DND-41 (cell line): ENCODE results near the gene GAB4.

Experiments used
- ATAC-seq: fragments of 200-7000 bp; cut with Tn5 transposase; 3 replicates; pipeline ENCODE4 v1.9.1; 2021; ENCODE audit warnings: low read depth; ENCODE audit not compliant: insufficient read depth
- DNase-seq: peaks from one replicate; pipeline ENCODE4 v3.0.0-alpha.2; 2020
- H2AFZ ChIP-seq: 2 replicates; pipeline ENCODE4 v1.6.0; 2012; ENCODE audit warnings: low read depth, low read length
- H3K27ac ChIP-seq: 2 replicates; pipeline ENCODE4 v1.5.1; 2012; ENCODE audit warnings: low read length, inconsistent platforms
- H3K27me3 ChIP-seq: fragments of 200-600 bp; sonication (generic); 2 replicates; pipeline ENCODE4 v1.6.0; 2012; ENCODE audit warnings: low read length, mild to moderate bottlenecking, inconsistent platforms; ENCODE audit not compliant: insufficient read depth, poor library complexity
- H3K36me3 ChIP-seq: 2 replicates; pipeline ENCODE4 v1.5.1; 2012; ENCODE audit warnings: low read length, inconsistent platforms; ENCODE audit not compliant: insufficient read depth
- H3K4me1 ChIP-seq: 2 replicates; pipeline ENCODE4 v1.5.1; 2012; ENCODE audit warnings: mild to moderate bottlenecking, low read length; ENCODE audit not compliant: insufficient read depth
- H3K4me2 ChIP-seq: 2 replicates; pipeline ENCODE4 v1.6.0; 2012; ENCODE audit warnings: mild to moderate bottlenecking, moderate library complexity, low read length, inconsistent platforms; ENCODE audit not compliant: insufficient read depth
- H3K4me3 ChIP-seq, 2 experiments: fragments of 200-600 bp in 1 of 2; shearing (Covaris generic) in 1 of 2; 2 replicates each; pipeline ENCODE4 v1.5.1; 2012 to 2016; ENCODE audit warnings: inconsistent platforms in 2 of 2, low read length in 2 of 2, mild to moderate bottlenecking in 2 of 2, low read depth in 1 of 2, moderate library complexity in 1 of 2
- H3K79me2 ChIP-seq: 2 replicates; pipeline ENCODE4 v1.6.0; 2012; ENCODE audit warnings: low read length, inconsistent platforms; ENCODE audit not compliant: insufficient read depth
- H3K9ac ChIP-seq: 2 replicates; pipeline ENCODE4 v1.6.0; 2012; ENCODE audit warnings: low read depth, mild to moderate bottlenecking, inconsistent platforms, low read length, moderate library complexity
- H3K9me3 ChIP-seq: 2 replicates; pipeline ENCODE4 v1.5.1; 2012; ENCODE audit warnings: low read length, moderate library complexity, mild to moderate bottlenecking, inconsistent platforms; ENCODE audit not compliant: insufficient read depth, severe bottlenecking
- H4K20me1 ChIP-seq: 2 replicates; pipeline ENCODE4 v1.6.0; 2012; ENCODE audit warnings: low read length; ENCODE audit not compliant: insufficient read depth
- EZH2 ChIP-seq: IDR thresholded peaks from 3 replicates; pipeline ENCODE4 v1.6.1; 2012; ENCODE audit warnings: borderline replicate concordance, low read depth, mild to moderate bottlenecking, moderate library complexity, low read length, inconsistent platforms; ENCODE audit not compliant: severe bottlenecking
- TF ChIP-seq, protein P1 (sequence below): IDR thresholded peaks from 2 replicates; pipeline ENCODE4 v1.5.1; 2012; ENCODE audit warnings: borderline replicate concordance, low read length, moderate library complexity, mild to moderate bottlenecking; ENCODE audit not compliant: poor library complexity, severe bottlenecking; ENCODE audit errors: extremely low read depth

The GAB4 gene

DNA sequence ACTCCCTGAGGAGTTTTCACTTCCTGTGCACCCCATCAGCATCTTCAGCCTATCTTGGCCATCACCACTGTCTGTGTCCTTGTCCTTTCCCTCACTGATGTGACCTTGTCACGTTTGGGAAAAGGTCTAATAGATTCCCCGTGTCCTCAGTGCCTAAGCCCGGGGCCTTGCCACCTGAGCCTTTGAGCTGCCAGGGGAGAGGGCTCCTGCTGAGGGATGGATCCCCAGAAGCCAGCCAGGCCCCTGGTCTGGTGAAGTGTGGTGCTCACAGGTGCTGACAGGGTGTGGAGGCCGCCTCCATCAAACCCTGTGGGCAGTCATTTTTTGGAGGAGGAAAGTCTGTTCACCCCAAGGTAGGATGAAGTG, 47.2 kb downstream of the GAB4 start:
- no peaks in the 10 kb centered on the region for H3K79me2 ChIP-seq
- DNase-seq (no peak), ATAC-seq (no peak)
- no peak overlapping the region for H3K4me2 ChIP-seq
- no peaks in the 10 kb centered on the region for H3K36me3 ChIP-seq
- no peaks in the 10 kb centered on the region for H3K9me3 ChIP-seq
- no peaks in the 10 kb centered on the region for H3K27me3 ChIP-seq
- H3K27ac ChIP-seq, result no peak overlapping the region
- no peak overlapping the region for H3K9ac ChIP-seq
- no peak overlapping the region for H3K4me3 ChIP-seq
- no peak overlapping the region for H2AFZ ChIP-seq
- TF ChIP-seq EZH2, result no peak
- TF ChIP-seq, protein P1, sequence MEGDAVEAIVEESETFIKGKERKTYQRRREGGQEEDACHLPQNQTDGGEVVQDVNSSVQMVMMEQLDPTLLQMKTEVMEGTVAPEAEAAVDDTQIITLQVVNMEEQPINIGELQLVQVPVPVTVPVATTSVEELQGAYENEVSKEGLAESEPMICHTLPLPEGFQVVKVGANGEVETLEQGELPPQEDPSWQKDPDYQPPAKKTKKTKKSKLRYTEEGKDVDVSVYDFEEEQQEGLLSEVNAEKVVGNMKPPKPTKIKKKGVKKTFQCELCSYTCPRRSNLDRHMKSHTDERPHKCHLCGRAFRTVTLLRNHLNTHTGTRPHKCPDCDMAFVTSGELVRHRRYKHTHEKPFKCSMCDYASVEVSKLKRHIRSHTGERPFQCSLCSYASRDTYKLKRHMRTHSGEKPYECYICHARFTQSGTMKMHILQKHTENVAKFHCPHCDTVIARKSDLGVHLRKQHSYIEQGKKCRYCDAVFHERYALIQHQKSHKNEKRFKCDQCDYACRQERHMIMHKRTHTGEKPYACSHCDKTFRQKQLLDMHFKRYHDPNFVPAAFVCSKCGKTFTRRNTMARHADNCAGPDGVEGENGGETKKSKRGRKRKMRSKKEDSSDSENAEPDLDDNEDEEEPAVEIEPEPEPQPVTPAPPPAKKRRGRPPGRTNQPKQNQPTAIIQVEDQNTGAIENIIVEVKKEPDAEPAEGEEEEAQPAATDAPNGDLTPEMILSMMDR, result no peak
- H4K20me1 ChIP-seq, result no peaks in the 10 kb centered on the region
- H3K4me1 ChIP-seq, result no peaks in the 10 kb centered on the region

DNA sequence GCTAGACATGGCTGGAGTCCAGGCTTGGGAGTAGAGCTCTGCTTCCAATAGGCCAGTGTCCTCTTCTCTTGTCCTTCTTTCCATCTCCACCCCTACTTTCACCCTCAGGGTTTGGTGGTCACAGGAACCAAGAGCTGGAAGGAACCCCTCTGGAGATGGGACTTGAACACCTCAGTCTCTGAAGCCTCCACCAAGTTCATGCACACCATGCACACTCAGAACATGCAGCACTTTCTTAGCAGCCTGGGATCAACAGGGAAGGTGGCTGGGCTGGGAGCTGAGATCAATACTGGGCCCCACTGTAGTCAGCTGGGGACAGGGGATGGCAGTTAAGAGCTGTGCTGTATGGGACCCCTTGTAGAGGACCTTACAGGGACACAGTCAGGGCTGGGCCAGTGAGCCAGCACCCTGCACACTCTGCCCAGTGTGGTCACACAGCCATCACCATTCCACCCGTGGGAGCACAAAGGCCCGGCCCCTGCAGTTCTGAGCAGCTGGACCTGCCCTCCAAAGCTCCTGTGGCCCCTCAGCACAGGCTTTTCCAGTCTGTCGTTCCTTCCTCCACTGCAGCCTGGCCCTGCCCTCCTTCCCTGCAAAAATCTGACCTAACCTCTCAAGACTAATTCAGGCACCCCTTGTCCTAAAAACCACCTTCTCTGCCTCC, 47.7 kb downstream of the GAB4 start:
- no peaks in the 10 kb centered on the region for H3K27me3 ChIP-seq
- no peaks in the 10 kb centered on the region for H4K20me1 ChIP-seq
- H3K27ac ChIP-seq, result no peak overlapping the region
- no peaks in the 10 kb centered on the region for H3K79me2 ChIP-seq
- ATAC-seq (no peak), DNase-seq (no peak)
- no peaks in the 10 kb centered on the region for H3K9me3 ChIP-seq
- H3K4me3 ChIP-seq, result no peak overlapping the region
- no peak overlapping the region for H2AFZ ChIP-seq
- H3K9ac ChIP-seq, result no peak overlapping the region
- TF ChIP-seq EZH2, result no peak
- TF ChIP-seq, protein P1, result no peak
- H3K4me2 ChIP-seq, result no peak overlapping the region
- no peaks in the 10 kb centered on the region for H3K4me1 ChIP-seq
- H3K36me3 ChIP-seq, result no peaks in the 10 kb centered on the region

DNA sequence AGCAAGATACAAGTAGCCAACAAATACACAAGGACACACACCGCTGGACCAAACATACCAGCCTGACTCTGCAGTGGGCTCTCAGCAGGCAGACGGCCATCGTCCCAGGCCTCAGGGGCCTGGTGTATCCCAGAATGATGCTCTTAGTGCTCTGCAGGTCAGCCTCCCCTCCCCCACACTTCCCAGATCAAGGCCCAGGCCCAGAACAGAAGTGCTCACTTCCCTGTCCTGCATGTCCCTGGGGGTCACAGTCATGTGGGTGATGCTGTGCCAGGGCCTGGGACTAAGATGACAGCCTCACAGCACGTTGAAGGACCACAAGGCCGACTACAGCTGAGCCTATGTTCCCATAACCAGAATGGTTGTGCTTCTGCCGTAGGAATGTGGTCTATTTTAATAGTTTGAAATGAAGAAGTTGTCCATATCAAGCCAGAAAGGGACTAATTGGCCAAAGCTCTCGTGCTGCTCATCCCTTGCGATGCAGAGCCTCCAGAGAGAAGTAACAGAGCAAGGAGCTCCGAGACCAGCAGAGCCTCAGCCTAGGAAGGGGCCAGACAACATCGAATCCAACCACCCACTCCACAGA, 48.6 kb downstream of the GAB4 start:
- H3K4me3 ChIP-seq, result no peak overlapping the region
- H3K36me3 ChIP-seq, result no peaks in the 10 kb centered on the region
- H3K27me3 ChIP-seq, result no peaks in the 10 kb centered on the region
- no peak overlapping the region for H3K4me2 ChIP-seq
- TF ChIP-seq EZH2, result no peak
- TF ChIP-seq, protein P1, result no peak
- H3K79me2 ChIP-seq, result no peaks in the 10 kb centered on the region
- H3K9me3 ChIP-seq, result no peaks in the 10 kb centered on the region
- no peaks in the 10 kb centered on the region for H3K4me1 ChIP-seq
- H4K20me1 ChIP-seq, result no peaks in the 10 kb centered on the region
- ATAC-seq, result no peak
- no peak for DNase-seq
- H3K27ac ChIP-seq, result no peak overlapping the region
- H3K9ac ChIP-seq, result no peak overlapping the region
- H2AFZ ChIP-seq, result no peak overlapping the region

DNA sequence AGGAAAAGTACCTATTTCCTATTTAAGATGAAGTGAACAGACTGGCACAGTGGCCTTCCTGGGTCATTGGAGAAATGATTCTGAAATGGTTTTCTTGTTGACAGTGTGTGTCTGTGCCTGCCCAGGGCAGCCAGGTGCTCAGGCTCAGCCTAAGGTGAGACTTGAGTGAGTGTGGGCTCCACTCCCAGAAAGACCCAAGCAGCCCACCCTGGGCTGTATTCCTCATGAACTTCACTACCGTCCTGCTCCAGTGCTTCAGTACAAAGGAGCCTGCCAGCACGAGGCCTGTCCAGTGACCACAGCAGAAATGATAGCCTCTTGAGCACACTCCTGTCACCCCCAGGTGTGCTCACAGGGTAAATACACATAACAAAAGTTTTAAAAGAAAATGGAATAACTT, 49.5 kb downstream of the GAB4 start:
- Histone ChIP-seq H2AFZ (no peak overlapping the region), H3K27me3 (no peaks in the 10 kb centered on the region), H3K4me1 (no peaks in the 10 kb centered on the region), H3K79me2 (no peaks in the 10 kb centered on the region), H3K9ac (no peak overlapping the region), H3K36me3 (no peaks in the 10 kb centered on the region), H3K4me3 (no peak overlapping the region), H3K27ac (no peak overlapping the region), H4K20me1 (no peaks in the 10 kb centered on the region), H3K9me3 (no peaks in the 10 kb centered on the region), H3K4me2 (no peak overlapping the region)
- DNase-seq, result no peak
- no peak for ATAC-seq
- TF ChIP-seq EZH2, result no peak
- TF ChIP-seq, protein P1, result no peak
